Upper lobe of right lung (tissue), 1 donor: Measurements from ENCODE around the gene CCNQ. TPM values are rescaled to one million over a fixed set of nuclear protein-coding genes. Genes with fewer than 3 reads are reported as not detected.

Experiments used
- ATAC-seq: fragments of 200-7000 bp; cut with Tn5 transposase; one replicate; pipeline ENCODE4 v1.9.1; 2020; ENCODE audit warnings: mild to moderate bottlenecking, moderate library complexity
- DNase-seq: peaks from one replicate; pipeline ENCODE4 v3.0.0-alpha.2; 2020
- H3K27ac ChIP-seq: fragments of 200-600 bp; one replicate; pipeline ENCODE4 v1.8.0; 2022
- H3K27me3 ChIP-seq: fragments of 200-600 bp; one replicate; pipeline ENCODE4 v1.8.0; 2022; ENCODE audit warnings: mild to moderate bottlenecking
- H3K36me3 ChIP-seq: fragments of 200-600 bp; one replicate; pipeline ENCODE4 v1.8.0; 2022
- H3K4me1 ChIP-seq: fragments of 200-600 bp; one replicate; pipeline ENCODE4 v1.8.0; 2022
- H3K4me3 ChIP-seq: fragments of 200-600 bp; one replicate; pipeline ENCODE4 v1.8.0; 2022; ENCODE audit warnings: mild to moderate bottlenecking
- H3K9me3 ChIP-seq: fragments of 200-600 bp; one replicate; pipeline ENCODE4 v1.8.0; 2022
- CTCF ChIP-seq: fragments of 200-600 bp; IDR thresholded peaks from one replicate; pipeline ENCODE4 v1.8.0; 2022; ENCODE audit warnings: antibody characterized with exemption
- intact Hi-C: fragments of 100-400 bp; cut with DNase I; formaldehyde crosslinking; loops from one replicate; pipeline ENCODE4 v1.11.0; 2022
- total RNA-seq: library from RNA; stranded (reverse); fragmentation: NEBNext Ultra II Directional; extraction: Animal tissue kit (Norgen Biotek cat#: 25700); gene quantifications from one replicate; pipeline ENCODE4 v1.2.1, GENCODE V29; 2021
- donor health status: DM: no; HTN: yes; CAD: no; lungs with severe emphysema.

The CCNQ gene
- total RNA-seq, 1 donor from 2014 or later: 18.9 TPM

- ATAC-seq: no peak
- intact Hi-C loops: no loop called here
- no peaks in the 10 kb centered on the region for H3K9me3 ChIP-seq
- H3K27me3 ChIP-seq: no peaks in the 10 kb centered on the region
- no peak overlapping the region for H3K4me3 ChIP-seq
- no peaks in the 10 kb centered on the region for H3K36me3 ChIP-seq
- H3K27ac ChIP-seq: no peak overlapping the region
- DNase-seq: no peak
- H3K4me1 ChIP-seq: no peaks in the 10 kb centered on the region
- no peak for TF ChIP-seq CTCF
These were observed 41.2 kb downstream of the CCNQ start for GRCh38 chrX:153557618-153558355.

GRCh38 chrX:153556767-153557166 lies 42.2 kb downstream of the CCNQ start:
- Histone ChIP-seq H3K4me3 (no peak overlapping the region), H3K27me3 (no peaks in the 10 kb centered on the region), H3K9me3 (no peaks in the 10 kb centered on the region), H3K4me1 (no peaks in the 10 kb centered on the region), H3K27ac (no peak overlapping the region), H3K36me3 (no peaks in the 10 kb centered on the region)
- DNase-seq (no peak), ATAC-seq (no peak)
- intact Hi-C loops: no loop called here
- TF ChIP-seq CTCF: no peak

GRCh38 chrX:153554519-153555167 lies 44.3 kb downstream of the CCNQ start:
- Histone ChIP-seq H3K9me3 (no peaks in the 10 kb centered on the region), H3K27me3 (no peaks in the 10 kb centered on the region), H3K36me3 (no peaks in the 10 kb centered on the region), H3K27ac (no peak overlapping the region), H3K4me3 (no peak overlapping the region), H3K4me1 (no peaks in the 10 kb centered on the region)
- intact Hi-C loops: no loop called here
- peak; percentile 73 for DNase-seq
- TF ChIP-seq CTCF: peak; percentile 55
- ATAC-seq: peak; percentile 86

GRCh38 chrX:153551135-153551534 lies 47.8 kb downstream of the CCNQ start:
- no peaks in the 10 kb centered on the region for H3K4me1 ChIP-seq
- intact Hi-C loops: no loop called here
- no peaks in the 10 kb centered on the region for H3K36me3 ChIP-seq
- no peak overlapping the region for H3K4me3 ChIP-seq
- H3K27ac ChIP-seq: no peak overlapping the region
- H3K27me3 ChIP-seq: no peaks in the 10 kb centered on the region
- DNase-seq (no peak), ATAC-seq (no peak)
- no peaks in the 10 kb centered on the region for H3K9me3 ChIP-seq
- no peak for TF ChIP-seq CTCF

GRCh38 chrX:153549807-153550206 lies 49.1 kb downstream of the CCNQ start:
- H3K4me3 ChIP-seq: no peak overlapping the region
- no peaks in the 10 kb centered on the region for H3K4me1 ChIP-seq
- no peak overlapping the region for H3K27ac ChIP-seq
- no peak for ATAC-seq
- no peak for DNase-seq
- no peaks in the 10 kb centered on the region for H3K9me3 ChIP-seq
- no peaks in the 10 kb centered on the region for H3K27me3 ChIP-seq
- no peak for TF ChIP-seq CTCF
- no peaks in the 10 kb centered on the region for H3K36me3 ChIP-seq
- intact Hi-C loops: no loop called here
